ENCODE data around the gene WBP4. TPM values are rescaled to one million over a fixed set of nuclear protein-coding genes. Genes with fewer than 3 reads are reported as not detected.

The WBP4 gene
- total and polyA plus RNA-seq, 2 of the 4 experiments (the other 2 are of a cell fraction), result 4.3 to 11.0 TPM

GRCh38 chr13:41061914-41062837 lies 867 bp downstream of the WBP4 start:
- Histone ChIP-seq H3K4me3 (ENCODE audit: insufficient read depth, low read depth, low read length) (peak overlapping the region; percentile 82), H2AK5ac (ENCODE audit: low read depth, low read length) (peak overlapping the region; percentile 63), H3K4ac (ENCODE audit: low read depth, low read length) (peak overlapping the region; percentile 95), H3K27ac (ENCODE audit: insufficient read depth, low read length) (peak overlapping the region; percentile 93), H3K56ac (ENCODE audit: extremely low read depth, insufficient read depth, low read length) (peak overlapping the region; percentile 94), H4K8ac (ENCODE audit: low read depth in 2 of 2, low read length in 2 of 2) (peak overlapping the region; percentile 27 to 98), H2BK120ac (ENCODE audit: low read depth, low read length) (peak overlapping the region; percentile 73), H3K9me1 (ENCODE audit: insufficient read depth, low read length) (peaks cover 4% of the 10 kb centered on the region; the same call in 1 of the 2 replicates), H2AFZ (replicated peaks; ENCODE audit: low read length, poor library complexity) (peak overlapping the region; percentile 91), H3K4me1 (ENCODE audit: control insufficient read depth, insufficient read depth, low read length) (peaks cover 6% of the 10 kb centered on the region), H3K27me3 (ENCODE audit: control insufficient read depth, insufficient read depth, low read length) (no peaks in the 10 kb centered on the region), H3K4me2 (ENCODE audit: low read depth, low read length) (peak overlapping the region; percentile 86), H2AK9ac (replicated peaks; ENCODE audit: low read depth, low read length, poor library complexity) (peak overlapping the region; percentile 83), H2BK20ac (ENCODE audit: low read depth, low read length) (peak overlapping the region; percentile 81; the same call in 1 of the 2 replicates), H3K18ac (ENCODE audit: low read depth, low read length) (peak overlapping the region; percentile 91), H3K9ac (ENCODE audit: low read depth, low read length) (peak overlapping the region; percentile 94), H3K36me3 (ENCODE audit: control insufficient read depth, insufficient read depth, low read length) (peaks cover 8% of the 10 kb centered on the region), H4K91ac (ENCODE audit: insufficient read depth, low read depth, low read length) (peak overlapping the region; percentile 99), H4K5ac (ENCODE audit: low read depth, low read length) (peak overlapping the region; percentile 90), H3K9me3 (ENCODE audit: control insufficient read depth, insufficient read depth, low read length) (no peaks in the 10 kb centered on the region), H3K23ac (ENCODE audit: low read depth, low read length) (peak overlapping the region; percentile 93), H3K14ac (replicated peaks; ENCODE audit: low read depth, low read length) (peak overlapping the region; percentile 96), H2BK15ac (ENCODE audit: low read depth, low read length) (peak overlapping the region; percentile 87; the same call in 1 of the 3 replicates), H2BK5ac (ENCODE audit: low read depth, low read length, poor library complexity, severe bottlenecking) (peak overlapping the region; percentile 94), H3K79me1 (ENCODE audit: low read depth in 1 of 2, low read length in 2 of 2) (peaks cover 6 to 28% of the 10 kb centered on the region in 2 experiments), H4K20me1 (ENCODE audit: insufficient read depth, low read length) (peaks cover 22% of the 10 kb centered on the region)
- peak; percentile 64 for DNase-seq
- dilution Hi-C loops (cut with HindIII; ENCODE audit: low sequenced_read_pairs, unreplicated experiment) (no loop called here), in situ Hi-C loops (cut with MboI; ENCODE audit: low sequenced_read_pairs) (no loop called here), intact Hi-C loops (cut with micrococcal nuclease) (loop anchor here (2.0 to 5.0 kb wide), 3 partner anchors 90 to 273 kb away; partner anchors contain the start of genes NAA16 and SLC25A15)
- ChIA-PET CTCF (no interaction called here), POLR2A (ENCODE audit: unreplicated experiment) (no interaction called here)
- BruUV-seq (replicated peaks), result TSS peak; percentile 67
- peak; percentile 9 for ATAC-seq (ENCODE audit: low read depth)
- WGBS, 2 experiments (ENCODE audit: extremely low coverage in 2 of 2, insufficient read length in 1 of 2), result no CpG with 5 or more reads among the region's 24 CpGs
- TF ChIP-seq BHLHE40 (IDR thresholded peaks at IDR 0.05; ENCODE audit: low read depth, low read length) (no peak), RAD21 (IDR thresholded peaks at IDR 0.05; ENCODE audit: low read length) (0 out of 2 replicates have a peak, but pooled peaks have one; percentile 3), CEBPB (IDR thresholded peaks at IDR 0.05; ENCODE audit: low read depth, low read length) (peak; percentile 90)

Data from IMR-90 (cell line).